ENCODE results near the gene SNX33. TPM values are rescaled to one million over a fixed set of nuclear protein-coding genes. Genes with fewer than 3 reads are reported as not detected.

Gene SNX33
- total RNA-seq, 6 experiments from 2014 or later = 12.0 to 17.2 (median 14.2) TPM

GRCh38 chr15:75637245-75638009 is 10.3 kb upstream of the SNX33 start:
- H3K4me3 ChIP-seq = no peak overlapping the region
- no peaks in the 10 kb centered on the region for H3K9me3 ChIP-seq
- DNase-seq (no peak), ATAC-seq (no peak)
- H3K27ac ChIP-seq = peak overlapping the region in 2 of 3 donors; percentile 36 to 94
- TF ChIP-seq POLR2A (IDR thresholded peaks at IDR 0.05) = no peak
- TF ChIP-seq, protein P1, sequence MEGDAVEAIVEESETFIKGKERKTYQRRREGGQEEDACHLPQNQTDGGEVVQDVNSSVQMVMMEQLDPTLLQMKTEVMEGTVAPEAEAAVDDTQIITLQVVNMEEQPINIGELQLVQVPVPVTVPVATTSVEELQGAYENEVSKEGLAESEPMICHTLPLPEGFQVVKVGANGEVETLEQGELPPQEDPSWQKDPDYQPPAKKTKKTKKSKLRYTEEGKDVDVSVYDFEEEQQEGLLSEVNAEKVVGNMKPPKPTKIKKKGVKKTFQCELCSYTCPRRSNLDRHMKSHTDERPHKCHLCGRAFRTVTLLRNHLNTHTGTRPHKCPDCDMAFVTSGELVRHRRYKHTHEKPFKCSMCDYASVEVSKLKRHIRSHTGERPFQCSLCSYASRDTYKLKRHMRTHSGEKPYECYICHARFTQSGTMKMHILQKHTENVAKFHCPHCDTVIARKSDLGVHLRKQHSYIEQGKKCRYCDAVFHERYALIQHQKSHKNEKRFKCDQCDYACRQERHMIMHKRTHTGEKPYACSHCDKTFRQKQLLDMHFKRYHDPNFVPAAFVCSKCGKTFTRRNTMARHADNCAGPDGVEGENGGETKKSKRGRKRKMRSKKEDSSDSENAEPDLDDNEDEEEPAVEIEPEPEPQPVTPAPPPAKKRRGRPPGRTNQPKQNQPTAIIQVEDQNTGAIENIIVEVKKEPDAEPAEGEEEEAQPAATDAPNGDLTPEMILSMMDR (IDR thresholded peaks at IDR 0.05) = no peak
- H3K36me3 ChIP-seq = no peaks in the 10 kb centered on the region
- no peaks in the 10 kb centered on the region for H3K27me3 ChIP-seq
- intact Hi-C loops (cut with DNase I) = loop anchor here in 1 of 2 donors (10.0 kb wide), 1 partner anchor 47 kb away; no protein-coding TSS in a partner anchor
- 67% methylated on average over 3 of the region's 4 CpGs for WGBS (ENCODE audit: insufficient coverage, low coverage, low lambda C conversion rate, missing lambda C conversion rate)
- H3K4me1 ChIP-seq = peaks cover 0 to 33% (median 13%) of the 10 kb centered on the region in 4 donors

GRCh38 chr15:75639191-75639708 is 8.5 kb upstream of the SNX33 start:
- WGBS (ENCODE audit: insufficient coverage, low coverage, low lambda C conversion rate, missing lambda C conversion rate) = 1% methylated on average over 15 of the region's 16 CpGs
- H3K27ac ChIP-seq = peak overlapping the region; percentile 94 to 99 (median 97)
- no peak for ATAC-seq

GRCh38 chr15:75639709-75640482 is 7.8 kb upstream of the SNX33 start, which contains the start of gene IMP3:
IMP3 (minus strand) TSS chr15:75640224; CDS start chr15:75640168, 56 bp downstream.
- Histone ChIP-seq H3K36me3 (no peaks in the 10 kb centered on the region), H3K9me3 (no peaks in the 10 kb centered on the region), H3K27ac (peak within 1 kb of the TSS; percentile 94 to 99 (median 97)), H3K27me3 (no peaks in the 10 kb centered on the region), H3K4me1 (peaks cover 0 to 33% (median 13%) of the 10 kb centered on the region in 4 donors), H3K4me3 (peak within 1 kb of the TSS; percentile 94 to 99 (median 96))
- intact Hi-C loops (cut with DNase I) = loop anchor here in 1 of 2 donors (10.0 kb wide), 1 partner anchor 45 kb away; no protein-coding TSS in a partner anchor
- peak; percentile 93 to 97 (median 96) for DNase-seq
- peak; percentile 87 to 95 (median 90) for ATAC-seq
- WGBS (ENCODE audit: insufficient coverage, low coverage, low lambda C conversion rate, missing lambda C conversion rate) = 0% methylated on average over 24 of the region's 83 CpGs
- TF ChIP-seq, protein P1 (IDR thresholded peaks at IDR 0.05) = no peak
- TF ChIP-seq POLR2A (IDR thresholded peaks at IDR 0.05) = peak; percentile 99

More at GRCh38 chr15:75639191-75639708, 8.5 kb upstream of the SNX33 start:
- TF ChIP-seq POLR2A (IDR thresholded peaks at IDR 0.05) = no peak
- TF ChIP-seq, protein P1 (IDR thresholded peaks at IDR 0.05) = no peak
- Histone ChIP-seq H3K9me3 (no peaks in the 10 kb centered on the region), H3K4me3 (peak overlapping the region; percentile 94 to 99 (median 96)), H3K36me3 (no peaks in the 10 kb centered on the region), H3K27me3 (no peaks in the 10 kb centered on the region), H3K4me1 (peaks cover 0 to 33% (median 13%) of the 10 kb centered on the region in 4 donors)
- intact Hi-C loops (cut with DNase I) = loop anchor here in 1 of 2 donors (10.0 kb wide), 1 partner anchor 46 kb away; no protein-coding TSS in a partner anchor
- DNase-seq = no peak

DNA sequence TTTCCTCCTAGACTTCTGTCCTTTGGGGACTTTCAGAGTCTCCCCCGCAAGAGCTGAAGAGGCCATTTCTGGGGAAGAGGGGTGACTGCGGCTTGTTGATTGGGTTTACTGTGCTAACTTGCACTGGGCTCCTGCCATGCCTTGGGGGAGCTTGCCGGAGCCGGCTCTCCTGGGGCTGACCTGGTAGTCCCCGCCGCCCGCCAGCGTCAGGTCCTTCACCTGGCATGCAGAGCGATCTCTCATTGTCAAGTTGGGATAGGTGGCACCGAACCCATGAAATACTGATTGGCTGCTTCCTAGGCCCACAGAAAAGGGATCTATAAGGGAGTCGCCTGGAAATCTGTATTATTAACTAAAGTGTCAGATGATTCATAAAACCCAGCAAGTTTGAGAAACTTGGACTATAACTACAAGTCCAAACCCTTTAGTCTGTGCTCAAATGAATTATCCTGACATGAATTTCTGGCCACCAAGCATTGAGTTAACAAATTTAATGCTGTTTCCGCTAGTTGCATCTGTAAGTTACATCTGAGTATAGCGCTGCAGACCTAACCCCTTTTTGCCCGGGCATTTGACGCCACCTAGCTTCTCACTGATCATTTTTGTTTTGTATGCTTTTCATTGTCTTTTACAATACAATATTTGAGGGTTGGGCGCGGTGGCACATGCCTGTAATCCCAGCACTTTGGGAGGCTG is 7.1 kb upstream of the SNX33 start:
- no peaks in the 10 kb centered on the region for H3K9me3 ChIP-seq
- 12% methylated on average over 12 of the region's 17 CpGs for WGBS (ENCODE audit: insufficient coverage, low coverage, low lambda C conversion rate, missing lambda C conversion rate)
- DNase-seq (peak; percentile 46 to 71 (median 65)), ATAC-seq (peak; percentile 11 to 42 (median 34))
- H3K27ac ChIP-seq = peak overlapping the region; percentile 94 to 99 (median 97)
- no peaks in the 10 kb centered on the region for H3K27me3 ChIP-seq
- intact Hi-C loops (cut with DNase I) = no loop called here
- peaks cover 0 to 33% (median 13%) of the 10 kb centered on the region in 4 donors for H3K4me1 ChIP-seq
- H3K36me3 ChIP-seq = no peaks in the 10 kb centered on the region
- TF ChIP-seq POLR2A (IDR thresholded peaks at IDR 0.05) = no peak
- TF ChIP-seq, protein P1 (IDR thresholded peaks at IDR 0.05) = peak in 3 of 4 donors; percentile 9 to 20 (median 19)
- H3K4me3 ChIP-seq = peak overlapping the region; percentile 94 to 99 (median 96)

All from right lobe of liver (tissue), 6 donors.